SK-N-MC (cell line): ENCODE measurements around the gene XPO6.

Experiments used
- EZH2 ChIP-seq: fragments of 200-600 bp; sonication (generic); IDR thresholded peaks from one replicate; pipeline ENCODE4 v1.6.1; 2017; ENCODE audit warnings: antibody characterized with exemption
- FOXP2 ChIP-seq: optimal IDR thresholded peaks from 2 replicates; pipeline ENCODE3; 2011; ENCODE audit warnings: mild to moderate bottlenecking, moderate library complexity; ENCODE audit not compliant: insufficient read depth; ENCODE audit errors: extremely low read length, control extremely low read depth
- POLR2AphosphoS5 ChIP-seq: IDR thresholded peaks from 2 replicates; pipeline ENCODE4 v1.6.1; 2012; ENCODE audit warnings: mild to moderate bottlenecking, low read depth, low read length, borderline replicate concordance

DNA sequence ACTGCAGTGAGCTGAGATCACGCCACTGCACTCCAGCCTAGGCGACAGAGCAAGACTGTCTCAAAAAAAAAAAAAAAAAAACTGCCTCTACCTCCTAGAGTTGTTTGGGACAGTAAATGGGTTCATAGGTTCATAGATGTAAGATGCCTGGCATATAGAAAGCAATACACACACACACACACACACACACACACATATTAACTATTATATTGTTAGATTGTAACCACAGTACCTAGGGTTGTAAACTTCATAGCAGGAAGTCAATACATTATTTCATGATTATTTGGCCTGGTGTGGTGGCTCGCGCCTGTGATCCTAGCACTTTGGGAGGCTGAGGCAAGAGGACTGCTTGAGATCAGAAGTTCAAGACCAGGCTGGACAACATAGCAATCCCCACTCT, 5.8 kb downstream of the XPO6 start:
- TF ChIP-seq POLR2AphosphoS5, result no peak
- no peak for TF ChIP-seq EZH2
- TF ChIP-seq FOXP2, result no peak
